NCI-H1930 (cell line): ENCODE results near the gene PON2.
A peak's percentile ranks its signal among the peaks of the same experiment; 100 is the strongest.
"Not testable (repeated sequence)": the region's sequence is repeated elsewhere in the genome, so short reads cannot be mapped to it uniquely, and the experiment has no call there.

Experiments used
- DNase-seq, 2 experiments: peaks; one replicate each; lab custom pipeline; 2025; lab: John Stamatoyannopoulos, UW

The PON2 gene

GRCh38 chr7:95405208-95405607 is 29.6 kb downstream of the PON2 start:
- no peak for DNase-seq

GRCh38 chr7:95404316-95404865 is 30.4 kb downstream of the PON2 start:
- no peak for DNase-seq

GRCh38 chr7:95398155-95398940 is 36.5 kb downstream of the PON2 start:
- DNase-seq: no peak

DNA sequence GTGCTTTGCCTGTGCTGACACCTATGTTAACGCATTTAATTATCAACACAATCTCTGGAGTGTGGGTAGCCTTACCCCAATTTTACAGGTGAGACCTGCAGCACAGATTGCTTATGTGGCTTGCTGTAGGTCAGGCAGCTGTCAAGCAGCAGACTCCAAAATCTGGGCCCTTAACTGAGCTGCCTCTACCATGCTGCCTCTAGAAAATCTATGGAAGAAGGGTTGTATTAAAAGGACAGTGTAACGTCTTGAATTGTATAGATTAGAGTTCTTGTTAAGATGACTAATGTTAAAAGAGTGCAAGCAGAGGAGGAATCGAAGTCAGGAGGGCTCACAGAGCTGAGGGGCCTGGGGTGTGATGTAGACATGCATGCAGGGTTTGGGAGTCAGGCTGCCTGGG is 37.4 kb downstream of the PON2 start:
- no peak for DNase-seq

DNA sequence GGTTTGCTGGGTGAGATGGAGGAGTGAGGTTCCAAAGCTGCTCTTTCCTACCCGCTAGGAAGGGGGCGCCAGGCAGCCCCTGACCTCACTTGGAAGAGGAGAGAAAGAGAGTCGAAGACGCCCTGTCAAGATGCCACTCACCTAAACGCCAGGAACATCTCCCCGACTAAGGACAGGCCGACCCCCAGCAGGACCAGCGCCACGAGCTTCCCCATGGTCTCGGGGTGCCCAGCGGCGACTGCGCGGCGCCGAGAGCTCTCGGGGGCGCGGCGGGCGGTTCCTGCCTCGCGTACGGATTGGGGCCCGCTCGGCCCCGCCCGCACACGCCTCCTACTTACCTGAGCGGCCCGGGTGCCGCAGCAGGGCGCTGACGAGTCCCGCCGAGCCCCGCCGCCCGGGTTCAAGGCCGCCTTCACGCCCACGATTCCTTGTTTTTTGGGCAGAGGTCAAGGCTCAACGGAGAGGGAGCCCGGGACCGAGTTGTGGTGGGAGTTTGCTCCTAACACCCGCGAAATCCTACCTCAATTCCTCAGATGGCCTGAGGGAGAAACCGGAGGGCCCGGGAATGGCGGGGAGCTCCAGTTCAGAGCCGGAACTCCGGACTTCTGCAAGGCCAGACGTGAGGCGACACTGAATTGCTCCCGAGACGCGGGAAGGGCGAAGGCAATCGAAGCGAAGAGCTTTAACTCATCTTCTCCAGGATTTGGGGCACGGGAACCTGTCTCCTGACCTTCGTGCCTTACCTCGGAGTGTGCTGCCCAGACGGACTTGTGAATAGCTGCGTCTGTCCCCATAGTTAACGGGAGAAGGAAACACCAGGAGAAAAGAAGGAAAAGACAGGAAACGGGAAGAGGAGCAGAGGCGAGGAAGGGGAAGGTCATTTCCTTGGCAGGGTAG is 38.4 kb downstream of the PON2 start, which contains the start of gene PON3:
PON3 (minus strand) TSS at position 240 of the 897 bp plus-strand sequence; CDS start at position 215, 25 bp downstream.
- peak in 1 of 2 experiments; percentile 54 for DNase-seq

- DNase-seq: no peak
Measured at GRCh38 chr7:95395755-95396135, 39.1 kb downstream of the PON2 start.

- no peak for DNase-seq
Measured at GRCh38 chr7:95394370-95394769, 40.5 kb downstream of the PON2 start.

DNA sequence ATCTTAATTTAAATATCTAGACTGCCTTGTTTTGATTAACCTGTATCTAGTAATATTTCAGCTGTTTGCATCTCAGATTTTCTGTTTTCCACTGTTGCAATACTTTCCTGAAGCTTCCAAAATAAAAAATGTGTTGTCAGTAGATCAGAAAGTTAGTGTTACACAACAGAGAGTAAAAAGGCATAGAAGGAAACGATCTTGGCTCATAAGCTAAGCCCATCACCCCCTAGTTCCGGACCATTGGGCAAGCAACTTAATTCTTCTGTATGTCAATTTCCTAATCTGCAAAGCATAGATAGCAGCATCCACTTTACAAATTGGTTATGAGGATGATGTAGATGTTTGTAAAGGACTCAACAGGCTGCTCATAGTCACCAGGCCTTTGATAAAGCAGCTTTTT is 43.1 kb downstream of the PON2 start:
- DNase-seq: no peak

- no peak for DNase-seq
Measured at GRCh38 chr7:95389516-95389915, 45.3 kb downstream of the PON2 start.

GRCh38 chr7:95379457-95379856 is 55.4 kb downstream of the PON2 start:
- DNase-seq: not testable (repeated sequence)

DNA sequence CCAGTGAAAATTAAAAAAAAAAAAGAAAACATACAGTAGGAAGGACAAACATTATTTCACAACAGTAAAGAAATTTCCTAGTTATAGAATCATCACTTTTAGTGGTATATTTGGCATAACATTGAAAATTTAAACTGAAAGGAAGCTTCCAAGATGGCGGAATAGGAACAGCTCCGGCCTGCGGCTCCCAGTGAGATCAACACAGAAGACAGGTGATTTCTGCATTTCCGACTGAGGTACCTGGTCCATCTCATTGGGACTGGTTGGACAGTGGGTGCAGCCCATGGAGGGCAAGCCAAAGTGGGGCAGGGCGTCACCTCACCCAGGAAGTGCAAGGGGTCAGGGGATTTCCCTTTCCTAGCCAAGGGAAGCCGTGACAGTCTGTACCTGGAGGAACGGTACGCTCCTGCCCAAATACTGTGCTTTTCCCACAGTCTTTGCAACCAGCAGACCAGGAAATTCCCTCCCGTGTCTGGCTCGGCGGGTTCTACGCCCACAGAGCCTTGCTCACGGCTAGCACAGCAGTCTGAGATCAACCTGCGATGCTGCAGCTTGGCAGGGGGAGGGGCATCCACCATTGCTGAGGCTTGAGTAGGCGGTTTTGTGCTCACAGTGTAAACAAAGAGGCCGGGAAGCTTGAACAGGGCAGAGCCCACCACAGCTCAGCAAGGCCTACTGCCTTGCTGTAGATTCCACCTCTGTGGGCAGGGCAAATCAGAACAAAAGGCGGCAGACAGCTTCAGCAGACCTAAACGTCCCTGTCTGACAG is 58.0 kb downstream of the PON2 start:
- DNase-seq: no peak

DNA sequence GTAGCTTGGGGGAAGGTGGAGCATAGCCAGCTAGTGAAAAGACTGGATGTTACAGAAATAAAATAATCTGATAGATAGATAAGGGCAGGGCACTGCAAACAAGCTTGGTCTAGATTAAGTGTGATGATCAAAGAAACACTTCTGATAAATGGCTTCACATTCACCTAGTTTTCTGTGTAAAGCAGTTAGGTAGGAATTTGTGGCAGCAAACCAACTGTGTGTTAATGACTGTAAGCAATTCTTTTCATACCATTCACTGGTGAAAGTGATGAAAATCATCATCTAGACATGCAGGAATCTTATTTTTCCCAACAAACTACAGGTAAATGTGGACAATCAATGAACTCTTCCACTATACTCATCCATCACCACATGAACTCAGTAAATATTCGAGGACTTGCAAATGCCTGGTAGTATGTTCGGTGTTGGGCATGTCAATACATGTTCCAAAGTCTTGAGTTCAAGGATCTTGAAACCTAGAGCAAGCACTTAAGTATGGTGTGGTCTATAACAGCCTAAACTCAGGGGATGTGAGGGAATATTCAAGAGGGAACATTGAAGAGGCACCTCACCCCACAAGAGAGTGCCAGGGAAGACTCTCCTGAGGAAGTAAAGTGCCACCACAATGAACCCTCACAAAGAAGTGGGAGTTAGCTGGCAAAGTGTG is 59.1 kb downstream of the PON2 start:
- no peak for DNase-seq

DNA sequence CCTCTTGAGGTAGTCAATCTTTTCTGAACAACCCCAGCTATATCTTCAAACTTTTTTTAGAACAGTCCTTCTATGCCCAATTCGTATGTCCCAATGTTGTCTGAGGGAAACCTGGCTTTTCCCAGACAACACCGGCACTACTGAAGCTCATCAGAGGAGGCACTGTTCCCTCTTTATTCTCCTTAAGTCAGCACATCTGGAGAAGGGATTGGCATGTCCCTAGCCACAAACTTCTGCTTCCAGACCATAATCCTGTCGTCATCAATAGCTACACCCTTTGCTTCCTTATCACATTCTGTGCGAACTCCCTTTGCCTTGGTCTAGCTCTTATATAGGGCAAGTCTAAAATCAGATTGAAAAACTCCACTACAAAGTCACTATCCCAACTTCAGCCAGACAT is 61.5 kb downstream of the PON2 start:
- DNase-seq: no peak

- DNase-seq: no peak
Measured at GRCh38 chr7:95368235-95368634, 66.6 kb downstream of the PON2 start.

GRCh38 chr7:95367606-95368005 is 67.2 kb downstream of the PON2 start:
- no peak for DNase-seq

DNA sequence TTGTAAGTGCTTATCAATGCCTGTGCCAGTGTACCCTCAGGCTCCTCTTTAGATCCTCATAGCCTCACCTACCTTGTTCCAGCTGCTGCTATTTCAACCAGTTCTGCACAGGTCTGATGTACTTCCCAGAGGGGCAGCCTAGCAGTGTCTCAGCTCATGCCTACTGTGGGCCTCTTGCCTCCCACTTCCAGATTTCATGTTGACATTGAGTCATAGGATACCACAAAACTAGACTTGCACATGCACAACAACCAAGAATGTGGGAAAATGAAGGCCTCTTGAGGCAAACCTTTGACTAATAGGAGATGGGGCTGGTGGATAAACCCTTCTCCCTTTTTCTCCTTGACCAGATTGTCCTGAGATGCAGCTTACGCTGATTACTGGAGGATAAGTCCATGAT is 69.7 kb downstream of the PON2 start:
- no peak for DNase-seq

DNA sequence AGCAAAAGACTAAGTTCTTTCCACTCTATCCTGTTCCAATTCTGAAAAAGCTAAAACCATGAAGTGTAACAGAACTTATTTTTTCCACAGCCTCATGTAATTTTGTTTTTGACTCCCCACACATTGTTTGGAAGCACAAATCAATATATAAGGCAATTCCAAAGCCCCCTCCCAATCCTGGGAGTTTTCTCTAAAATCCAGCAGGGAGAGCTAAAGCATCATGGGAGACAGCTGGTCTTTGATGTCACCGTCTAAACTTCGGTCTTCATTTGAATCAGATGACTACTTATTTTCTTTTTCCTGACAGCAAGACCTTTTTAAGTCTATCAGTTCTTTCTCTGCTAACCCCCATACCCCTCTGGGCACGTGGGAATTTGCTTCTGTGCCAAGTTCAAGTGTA is 77.2 kb downstream of the PON2 start:
- no peak for DNase-seq
